ENCODE measurements around the gene CPEB4.

DNA sequence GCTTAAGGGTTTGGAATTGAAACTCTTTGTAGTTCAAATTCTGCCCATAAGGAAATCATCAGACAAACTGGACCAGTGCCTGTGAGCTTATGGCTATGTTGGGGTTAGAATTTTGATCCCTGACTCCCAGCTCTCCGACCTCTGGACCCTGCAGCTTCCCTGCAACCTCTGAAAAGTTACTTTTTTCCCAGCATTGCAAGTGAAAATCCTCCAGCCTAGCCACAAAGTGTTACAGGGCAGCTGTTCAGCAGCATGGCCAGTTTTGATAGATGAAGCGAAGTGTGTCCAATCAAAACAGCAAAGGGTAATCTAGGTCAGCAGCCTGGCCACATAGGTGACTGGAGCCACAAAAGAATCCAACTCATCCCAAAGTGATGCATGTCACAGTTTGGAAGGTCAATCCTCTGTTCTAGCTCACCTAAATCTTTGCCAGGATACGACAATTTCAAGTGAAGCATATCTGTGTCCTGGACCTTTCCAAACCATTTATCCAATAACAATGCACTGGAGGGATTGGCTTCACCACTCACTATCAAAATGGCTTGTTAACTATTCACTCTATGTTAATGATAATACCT, 4.7 kb upstream of the CPEB4 start:
- TF ChIP-seq, protein P1, sequence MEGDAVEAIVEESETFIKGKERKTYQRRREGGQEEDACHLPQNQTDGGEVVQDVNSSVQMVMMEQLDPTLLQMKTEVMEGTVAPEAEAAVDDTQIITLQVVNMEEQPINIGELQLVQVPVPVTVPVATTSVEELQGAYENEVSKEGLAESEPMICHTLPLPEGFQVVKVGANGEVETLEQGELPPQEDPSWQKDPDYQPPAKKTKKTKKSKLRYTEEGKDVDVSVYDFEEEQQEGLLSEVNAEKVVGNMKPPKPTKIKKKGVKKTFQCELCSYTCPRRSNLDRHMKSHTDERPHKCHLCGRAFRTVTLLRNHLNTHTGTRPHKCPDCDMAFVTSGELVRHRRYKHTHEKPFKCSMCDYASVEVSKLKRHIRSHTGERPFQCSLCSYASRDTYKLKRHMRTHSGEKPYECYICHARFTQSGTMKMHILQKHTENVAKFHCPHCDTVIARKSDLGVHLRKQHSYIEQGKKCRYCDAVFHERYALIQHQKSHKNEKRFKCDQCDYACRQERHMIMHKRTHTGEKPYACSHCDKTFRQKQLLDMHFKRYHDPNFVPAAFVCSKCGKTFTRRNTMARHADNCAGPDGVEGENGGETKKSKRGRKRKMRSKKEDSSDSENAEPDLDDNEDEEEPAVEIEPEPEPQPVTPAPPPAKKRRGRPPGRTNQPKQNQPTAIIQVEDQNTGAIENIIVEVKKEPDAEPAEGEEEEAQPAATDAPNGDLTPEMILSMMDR (conservative IDR thresholded peaks at IDR 0.05) = no peak
- no peak for TF ChIP-seq EZH2 (IDR thresholded peaks at IDR 0.05; ENCODE audit: low read depth)

All from PC-9 (cell line).